ENCODE results near the gene S100Z. TPM values are rescaled to one million over a fixed set of nuclear protein-coding genes. Genes with fewer than 3 reads are reported as not detected.

The S100Z gene
- total RNA-seq, 4 donors from 2014 or later = not detected

GRCh38 chr5:76953551-76954382, 104.0 kb downstream of the S100Z start:
- peaks cover 14% of the 10 kb centered on the region for H3K4me1 ChIP-seq
- H3K9me3 ChIP-seq = no peaks in the 10 kb centered on the region
- peaks cover 33% of the 10 kb centered on the region for H3K27me3 ChIP-seq
- H3K4me3 ChIP-seq = peak overlapping the region; percentile 47
- DNase-seq (ENCODE audit: low spot score in 2 of 2) = no peak
- no peaks in the 10 kb centered on the region for H3K36me3 ChIP-seq
- no peak for TF ChIP-seq CTCF (IDR thresholded peaks at IDR 0.05)
- TF ChIP-seq POLR2AphosphoS5 (IDR thresholded peaks at IDR 0.05) = no peak
- no peak for TF ChIP-seq POLR2A (IDR thresholded peaks at IDR 0.05)
- no peak for TF ChIP-seq EP300 (IDR thresholded peaks at IDR 0.05)
- no peak overlapping the region for H3K27ac ChIP-seq
- WGBS = 9% methylated on average over 45 of the region's 81 CpGs

DNA sequence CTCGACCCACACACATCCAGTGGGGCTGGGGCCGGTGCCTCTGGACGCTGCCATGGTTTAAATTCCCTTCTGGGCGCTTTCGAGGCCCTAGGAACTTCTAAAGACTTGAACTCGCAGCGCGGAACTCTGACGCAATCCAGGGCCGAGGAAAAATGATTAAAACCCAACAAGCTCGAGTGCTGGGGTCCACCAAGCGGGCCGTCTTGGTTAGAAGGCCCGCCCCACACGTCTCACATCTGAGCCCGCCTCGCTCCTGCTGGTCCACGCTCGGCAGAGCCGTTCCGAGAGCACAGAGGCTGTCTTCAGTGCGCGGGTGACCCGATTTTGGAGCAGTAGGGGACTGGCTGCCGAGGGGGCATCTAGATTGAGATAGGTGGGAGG, 104.6 kb downstream of the S100Z start:
- 10% methylated on average over 24 of the region's 25 CpGs for WGBS
- no peak for DNase-seq (ENCODE audit: low spot score in 2 of 2)
- H3K4me3 ChIP-seq = peak overlapping the region; percentile 47
- H3K27me3 ChIP-seq = peaks cover 33% of the 10 kb centered on the region
- TF ChIP-seq POLR2A (IDR thresholded peaks at IDR 0.05) (no peak), EP300 (IDR thresholded peaks at IDR 0.05) (no peak), CTCF (IDR thresholded peaks at IDR 0.05) (no peak), POLR2AphosphoS5 (IDR thresholded peaks at IDR 0.05) (no peak)
- H3K27ac ChIP-seq = no peak overlapping the region
- no peaks in the 10 kb centered on the region for H3K9me3 ChIP-seq
- peaks cover 14% of the 10 kb centered on the region for H3K4me1 ChIP-seq
- H3K36me3 ChIP-seq = no peaks in the 10 kb centered on the region

DNA sequence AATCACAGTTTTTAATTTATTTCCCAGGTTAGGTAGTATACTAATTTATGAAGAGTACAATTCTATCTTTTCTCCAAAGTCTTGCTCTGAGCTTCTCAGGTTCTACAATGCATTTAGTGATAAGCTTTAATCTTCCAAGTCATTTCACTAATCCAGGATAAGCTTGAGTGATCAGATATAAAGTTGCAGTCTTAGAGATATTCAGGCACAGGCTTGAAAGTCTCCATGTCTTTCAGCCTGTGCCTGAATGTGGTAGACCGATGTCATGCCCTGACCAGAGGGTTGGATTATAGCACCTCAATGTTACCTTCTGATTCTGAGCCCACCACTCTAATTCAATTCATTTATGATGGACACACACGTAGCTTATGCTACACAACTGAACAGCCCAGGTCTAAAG, 106.2 kb downstream of the S100Z start:
- no peak for TF ChIP-seq CTCF (IDR thresholded peaks at IDR 0.05)
- TF ChIP-seq EP300 (IDR thresholded peaks at IDR 0.05) = no peak
- no peak for TF ChIP-seq POLR2A (IDR thresholded peaks at IDR 0.05)
- TF ChIP-seq POLR2AphosphoS5 (IDR thresholded peaks at IDR 0.05) = no peak
- no peak overlapping the region for H3K4me3 ChIP-seq
- H3K9me3 ChIP-seq = no peaks in the 10 kb centered on the region
- H3K27me3 ChIP-seq = peaks cover 33% of the 10 kb centered on the region
- H3K27ac ChIP-seq = no peak overlapping the region
- peaks cover 14% of the 10 kb centered on the region for H3K4me1 ChIP-seq
- no peak for DNase-seq (ENCODE audit: low spot score in 2 of 2)
- 92% methylated on average over 2 of the region's 2 CpGs for WGBS
- no peaks in the 10 kb centered on the region for H3K36me3 ChIP-seq

DNA sequence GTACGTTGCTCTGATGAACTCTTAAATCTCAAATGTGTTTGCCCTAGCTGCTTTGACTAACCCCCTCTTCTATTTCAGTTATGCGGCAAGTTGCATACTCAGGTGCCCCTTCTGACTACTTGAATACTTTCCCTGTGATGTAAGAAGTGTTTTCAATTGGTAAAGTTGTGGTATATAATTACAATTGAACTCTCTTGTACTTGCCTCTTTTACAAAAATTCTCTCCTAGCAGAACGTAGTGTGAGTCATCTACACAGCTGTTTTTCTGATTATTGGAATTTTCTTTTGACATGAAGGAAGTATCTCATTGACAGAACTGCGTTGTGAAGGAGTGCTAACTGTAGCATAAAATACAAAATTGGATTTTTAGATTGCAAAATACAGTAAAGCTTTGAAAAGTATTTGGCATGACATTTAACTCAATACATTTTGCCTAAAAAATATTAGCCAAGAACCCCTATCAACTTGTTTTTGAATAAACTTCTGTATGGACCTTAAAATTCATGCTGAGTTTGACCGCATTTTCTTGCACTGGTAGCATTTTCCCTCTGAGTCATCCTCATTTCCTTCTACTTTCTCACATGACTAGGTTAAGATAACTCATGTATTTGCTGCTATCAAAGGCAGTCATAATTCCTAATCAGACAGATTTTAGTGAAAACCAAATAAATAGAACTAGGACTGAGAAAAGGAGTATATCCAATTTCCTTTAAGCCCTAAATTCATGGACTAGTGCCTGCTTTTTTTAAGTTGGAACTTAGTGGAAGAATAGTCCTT, 109.4 kb downstream of the S100Z start:
- WGBS = 55% methylated on average over 5 of the region's 5 CpGs
- TF ChIP-seq POLR2A (IDR thresholded peaks at IDR 0.05) (no peak), EP300 (IDR thresholded peaks at IDR 0.05) (no peak), CTCF (IDR thresholded peaks at IDR 0.05) (no peak), POLR2AphosphoS5 (IDR thresholded peaks at IDR 0.05) (no peak)
- no peak overlapping the region for H3K27ac ChIP-seq
- H3K4me1 ChIP-seq = peaks cover 5% of the 10 kb centered on the region
- H3K4me3 ChIP-seq = no peak overlapping the region
- H3K9me3 ChIP-seq = no peaks in the 10 kb centered on the region
- DNase-seq (ENCODE audit: low spot score in 2 of 2) = no peak
- H3K36me3 ChIP-seq = no peaks in the 10 kb centered on the region
- peaks cover 11% of the 10 kb centered on the region for H3K27me3 ChIP-seq

DNA sequence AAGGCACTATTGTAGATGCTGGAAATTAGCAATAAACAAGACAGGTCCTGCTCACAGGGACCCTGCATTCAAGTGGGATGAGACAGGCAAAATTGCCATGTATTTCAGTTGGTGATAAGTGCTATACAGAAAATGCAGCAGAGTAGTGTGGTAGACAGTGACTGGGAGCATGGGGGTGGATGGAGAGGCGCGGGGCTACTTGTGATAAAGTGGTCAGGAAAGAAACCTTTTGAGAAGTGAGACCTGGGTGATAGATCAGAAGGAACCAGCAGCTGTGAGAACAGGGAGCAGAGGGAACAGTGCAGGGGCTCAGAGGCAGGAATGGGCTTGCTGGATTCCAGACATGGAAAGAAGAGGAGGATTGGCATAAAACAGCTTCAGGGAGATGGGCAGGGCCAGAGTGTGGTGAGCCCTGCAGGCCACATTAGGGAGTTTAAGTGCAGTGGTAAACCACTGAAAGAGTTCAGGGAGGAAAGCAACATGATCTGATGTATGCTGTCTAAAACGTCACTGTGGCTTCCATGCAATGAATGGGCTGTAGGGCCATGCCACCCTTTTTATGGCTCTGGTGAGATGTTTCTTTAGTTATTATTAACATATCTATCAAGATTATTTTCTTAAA, 110.3 kb downstream of the S100Z start:
- Histone ChIP-seq H3K36me3 (no peaks in the 10 kb centered on the region), H3K4me3 (no peak overlapping the region), H3K9me3 (no peaks in the 10 kb centered on the region), H3K27ac (no peak overlapping the region), H3K4me1 (no peaks in the 10 kb centered on the region), H3K27me3 (peaks cover 5% of the 10 kb centered on the region)
- TF ChIP-seq EP300 (IDR thresholded peaks at IDR 0.05) (no peak), CTCF (IDR thresholded peaks at IDR 0.05) (no peak), POLR2AphosphoS5 (IDR thresholded peaks at IDR 0.05) (no peak)
- WGBS = 73% methylated on average over 3 of the region's 3 CpGs
- DNase-seq (ENCODE audit: low spot score in 2 of 2) = no peak
